ENCODE measurements around the gene KCTD3.

Gene KCTD3

DNA sequence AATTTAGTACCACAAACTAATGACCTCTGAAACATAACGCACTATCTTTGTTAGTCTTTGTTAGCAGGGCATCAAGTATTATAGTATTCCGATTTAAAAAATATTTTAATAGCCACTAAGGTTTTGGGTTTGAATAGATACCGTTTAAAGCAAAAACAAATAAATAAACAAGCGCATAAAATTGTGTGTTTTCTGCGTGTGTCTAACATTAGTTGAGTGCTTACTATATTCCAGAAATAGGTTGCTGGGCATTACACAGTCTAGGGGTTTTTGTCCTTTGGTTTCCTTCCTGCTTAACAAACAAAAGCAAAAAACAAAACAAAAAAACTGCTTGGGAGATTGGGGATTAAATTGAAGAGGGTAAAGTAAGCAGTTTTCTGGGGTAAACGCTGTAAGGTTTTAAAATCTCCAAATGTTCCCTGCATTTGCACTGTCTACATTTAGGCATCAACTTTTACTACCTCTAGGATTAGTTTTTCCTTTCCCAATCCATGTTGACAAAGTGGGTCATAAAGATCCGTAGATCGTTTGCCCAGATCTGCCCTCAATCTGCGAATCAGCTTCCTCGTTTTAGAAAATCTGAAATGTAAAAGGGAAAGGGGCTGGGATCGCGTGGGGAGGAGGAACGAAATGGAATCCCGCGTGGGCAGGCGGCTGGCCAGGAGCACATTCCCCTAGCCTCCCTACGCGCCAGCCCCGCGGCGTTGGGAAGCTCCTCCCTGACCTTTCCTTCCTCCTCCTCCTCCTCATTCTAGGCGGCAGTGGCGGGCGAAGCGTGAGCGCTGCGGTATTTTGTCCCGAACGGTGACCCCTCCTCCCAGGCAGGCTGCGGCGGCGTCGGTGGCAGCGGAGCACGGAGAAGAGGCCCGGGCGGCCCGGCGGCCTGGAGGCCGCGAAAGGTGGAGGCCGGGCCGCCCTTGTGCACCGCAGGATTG is at the start of gene KCTD3:
Gene KCTD3 (plus strand): TSS at position 749 of the 935 bp plus-strand sequence. CDS start 382 bp downstream, outside the sequence.
- ATAC-seq = peak; percentile 65
- H3K4me3 Mint-ChIP-seq = peak within 1 kb of the TSS; percentile 81
- peak; percentile 50 for DNase-seq
- H3K27me3 Mint-ChIP-seq = peaks cover 14% of the 10 kb centered on the region
- peak within 1 kb of the TSS; percentile 65 for H3K27ac Mint-ChIP-seq
- peaks cover 25% of the 10 kb centered on the region for H3K4me1 Mint-ChIP-seq
- no peaks in the 10 kb centered on the region for H3K36me3 Mint-ChIP-seq (ENCODE audit: low read depth)
- H3K9me3 Mint-ChIP-seq = no peaks in the 10 kb centered on the region

DNA sequence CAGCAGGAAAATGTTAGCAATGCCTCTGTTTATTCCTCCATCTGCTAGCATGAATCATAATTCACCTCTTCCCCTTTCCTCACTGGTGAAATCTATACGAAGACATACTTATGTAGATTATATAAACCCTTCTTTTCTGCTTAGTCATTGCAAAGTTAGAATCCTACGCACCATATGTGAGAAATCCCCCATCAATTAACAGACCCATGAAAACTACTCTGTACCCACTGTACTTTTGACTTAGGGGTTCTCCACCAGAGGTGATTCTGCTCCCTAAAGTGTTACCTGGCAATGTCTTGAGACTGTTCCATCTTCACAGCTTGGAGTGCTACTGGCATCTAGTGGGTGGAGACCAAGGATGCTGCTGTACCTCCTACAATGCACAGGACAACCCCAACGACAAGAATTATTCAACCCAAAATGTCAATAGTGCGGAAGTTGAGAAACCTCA is 49.6 kb upstream of the KCTD3 start:
- H3K9me3 Mint-ChIP-seq = peaks cover under 1% of the 10 kb centered on the region
- no peaks in the 10 kb centered on the region for H3K36me3 Mint-ChIP-seq (ENCODE audit: low read depth)
- H3K27me3 Mint-ChIP-seq = peaks cover 2% of the 10 kb centered on the region
- ATAC-seq = no peak
- DNase-seq = no peak
- no peak overlapping the region for H3K4me3 Mint-ChIP-seq
- no peaks in the 10 kb centered on the region for H3K4me1 Mint-ChIP-seq
- no peak overlapping the region for H3K27ac Mint-ChIP-seq

DNA sequence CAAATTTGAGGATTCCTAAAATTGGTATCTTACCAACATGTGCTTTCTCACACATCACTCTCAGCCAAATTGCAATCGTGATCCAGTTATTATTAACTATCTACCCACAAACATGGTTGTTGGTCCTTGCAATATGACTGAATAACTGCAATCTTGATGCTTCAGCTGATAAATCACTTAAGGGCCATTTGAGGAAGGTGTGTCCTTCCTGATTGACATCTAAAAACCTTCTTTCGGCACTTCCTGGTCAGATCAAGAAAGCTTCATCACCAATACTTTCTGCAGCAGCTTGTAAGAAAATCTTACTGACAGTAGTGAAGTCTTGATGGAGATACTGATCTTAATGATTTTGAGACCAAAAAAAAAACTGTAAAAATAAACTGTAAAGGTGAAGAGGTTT is 48.5 kb upstream of the KCTD3 start:
- H3K27ac Mint-ChIP-seq = no peak overlapping the region
- no peaks in the 10 kb centered on the region for H3K36me3 Mint-ChIP-seq (ENCODE audit: low read depth)
- DNase-seq (no peak), ATAC-seq (no peak)
- no peaks in the 10 kb centered on the region for H3K4me1 Mint-ChIP-seq
- H3K27me3 Mint-ChIP-seq = peaks cover 2% of the 10 kb centered on the region
- no peaks in the 10 kb centered on the region for H3K9me3 Mint-ChIP-seq
- no peak overlapping the region for H3K4me3 Mint-ChIP-seq

DNA sequence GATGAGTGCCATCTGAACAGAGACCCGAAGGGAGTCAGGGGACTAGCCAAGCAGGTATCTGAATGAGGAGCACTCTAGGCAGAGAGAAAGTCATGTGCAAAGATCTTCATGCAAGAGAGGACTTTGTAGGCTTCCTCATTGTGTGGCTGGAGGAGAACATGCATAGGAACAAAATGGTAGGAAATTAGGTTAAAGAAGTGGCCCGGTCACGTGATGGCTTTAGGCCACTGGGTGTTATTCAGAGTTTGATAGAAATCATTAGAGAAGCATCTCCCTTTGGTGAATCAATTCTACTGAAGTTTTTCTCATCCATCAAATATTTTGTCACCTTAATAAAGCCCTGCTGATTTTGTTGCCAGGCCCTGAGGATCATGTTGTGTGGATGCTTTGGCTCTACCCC is 45.8 kb upstream of the KCTD3 start:
- DNase-seq (no peak), ATAC-seq (no peak)
- Mint-ChIP-seq H3K4me3 (no peak overlapping the region), H3K4me1 (no peaks in the 10 kb centered on the region), H3K36me3 (ENCODE audit: low read depth) (no peaks in the 10 kb centered on the region), H3K9me3 (no peaks in the 10 kb centered on the region), H3K27me3 (peaks cover 6% of the 10 kb centered on the region), H3K27ac (no peak overlapping the region)

DNA sequence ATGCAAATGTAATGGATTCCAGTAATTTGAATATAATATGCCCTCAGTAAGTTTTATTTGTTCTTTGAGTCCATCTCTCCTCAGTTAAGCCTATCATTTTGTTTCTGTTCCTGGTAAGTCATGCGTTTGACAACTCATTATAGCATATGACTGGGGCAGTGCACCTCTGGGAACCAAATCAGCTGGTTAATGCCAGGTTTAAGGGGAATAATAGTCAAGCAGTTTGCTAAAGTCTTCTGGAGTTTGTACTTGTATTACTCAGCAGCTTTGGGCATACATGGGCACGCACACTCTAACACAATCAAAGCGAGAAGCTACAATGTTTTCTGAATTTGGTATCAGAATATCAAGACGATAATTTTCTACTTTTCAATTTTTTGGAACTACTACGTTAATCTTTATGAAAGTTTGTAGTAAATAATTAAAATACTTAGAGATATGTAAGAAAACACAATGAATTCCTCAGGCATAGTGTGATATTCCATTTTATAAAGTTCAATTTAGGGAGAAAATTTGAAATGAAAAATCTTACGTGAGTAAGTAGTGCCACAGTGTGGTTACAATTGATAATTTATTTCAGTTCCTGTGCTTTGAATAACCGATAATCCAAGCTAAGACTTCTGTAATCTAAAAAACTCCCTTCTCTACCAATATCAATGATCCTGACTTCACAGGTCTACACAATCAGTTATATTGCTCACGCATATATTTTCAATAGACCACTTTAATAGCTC is 43.8 kb upstream of the KCTD3 start:
- Mint-ChIP-seq H3K27ac (no peak overlapping the region), H3K9me3 (no peaks in the 10 kb centered on the region), H3K36me3 (ENCODE audit: low read depth) (no peaks in the 10 kb centered on the region), H3K4me1 (no peaks in the 10 kb centered on the region), H3K27me3 (peaks cover 9% of the 10 kb centered on the region), H3K4me3 (no peak overlapping the region)
- DNase-seq (no peak), ATAC-seq (no peak)

DNA sequence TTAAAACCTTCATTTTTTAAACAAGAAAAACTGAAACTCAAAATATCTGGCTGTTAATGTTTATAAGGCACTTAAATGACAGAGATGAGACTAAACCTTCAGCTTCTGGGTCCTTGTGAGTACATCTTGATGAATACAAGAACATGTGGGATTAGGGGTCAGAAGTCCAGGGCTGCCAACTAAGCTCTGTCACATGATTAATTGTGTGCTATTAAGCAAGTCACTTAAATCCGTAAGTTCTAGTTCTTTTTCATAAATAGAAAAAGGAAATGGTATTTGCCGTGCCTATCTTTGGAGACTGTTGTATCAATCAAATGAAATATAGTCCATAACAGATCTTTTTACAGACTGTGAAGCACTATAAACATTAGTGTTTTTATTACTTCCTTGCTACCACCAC is 43.2 kb upstream of the KCTD3 start:
- ATAC-seq (no peak), DNase-seq (no peak)
- H3K4me3 Mint-ChIP-seq = no peak overlapping the region
- no peaks in the 10 kb centered on the region for H3K9me3 Mint-ChIP-seq
- no peaks in the 10 kb centered on the region for H3K4me1 Mint-ChIP-seq
- peaks cover 9% of the 10 kb centered on the region for H3K27me3 Mint-ChIP-seq
- H3K27ac Mint-ChIP-seq = no peak overlapping the region
- no peaks in the 10 kb centered on the region for H3K36me3 Mint-ChIP-seq (ENCODE audit: low read depth)

DNA sequence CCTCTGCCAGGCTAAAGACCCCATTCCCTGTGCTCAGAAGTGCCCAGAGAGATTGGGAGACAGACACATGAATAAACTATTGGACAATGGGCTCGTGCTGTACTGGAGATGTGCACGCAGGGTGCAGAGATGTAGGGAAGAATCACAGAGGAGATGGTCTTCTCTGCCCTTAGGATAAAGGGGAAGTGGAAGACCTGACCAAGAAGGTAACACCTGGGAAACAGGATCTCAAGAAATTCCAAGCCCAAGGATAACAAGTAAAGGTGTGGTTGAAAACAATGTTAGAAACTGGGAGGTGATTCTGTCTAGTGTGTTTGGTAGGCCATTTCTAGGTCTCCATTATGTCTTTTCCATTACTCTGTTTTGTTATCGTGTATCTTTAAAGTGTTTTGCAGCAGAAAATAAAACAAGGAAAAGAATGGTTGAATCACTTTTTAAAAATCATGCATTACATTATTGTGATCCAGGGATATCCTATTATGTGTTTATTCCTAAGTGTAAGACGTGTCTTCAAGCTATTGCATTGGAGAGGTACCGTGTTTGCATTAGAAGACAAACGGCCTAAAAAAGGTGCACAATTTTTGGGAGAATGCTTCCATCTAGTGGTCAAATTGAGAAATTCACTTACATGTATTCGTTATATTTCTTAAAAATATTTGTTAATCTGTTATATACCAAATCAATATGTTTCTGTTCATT is 40.8 kb upstream of the KCTD3 start:
- DNase-seq (no peak), ATAC-seq (no peak)
- Mint-ChIP-seq H3K27me3 (peaks cover 9% of the 10 kb centered on the region), H3K4me1 (no peaks in the 10 kb centered on the region), H3K4me3 (no peak overlapping the region), H3K9me3 (no peaks in the 10 kb centered on the region), H3K36me3 (ENCODE audit: low read depth) (no peaks in the 10 kb centered on the region), H3K27ac (no peak overlapping the region)

DNA sequence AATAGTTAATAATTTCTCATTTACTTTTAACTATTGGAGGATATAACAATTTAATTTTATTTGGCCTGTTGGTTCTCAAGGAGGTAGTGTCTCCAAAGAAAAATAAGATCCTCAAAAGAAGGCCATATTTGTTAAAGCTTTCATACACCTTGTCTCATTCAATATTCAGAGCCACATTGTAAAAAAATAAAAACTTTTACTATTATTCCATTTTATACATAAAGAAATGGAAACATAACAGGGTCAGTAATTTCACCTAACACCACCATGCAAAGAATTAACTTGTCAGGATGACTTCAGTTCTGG is 40.3 kb upstream of the KCTD3 start:
- H3K4me1 Mint-ChIP-seq = no peaks in the 10 kb centered on the region
- no peaks in the 10 kb centered on the region for H3K36me3 Mint-ChIP-seq (ENCODE audit: low read depth)
- DNase-seq (no peak), ATAC-seq (no peak)
- H3K9me3 Mint-ChIP-seq = no peaks in the 10 kb centered on the region
- H3K27me3 Mint-ChIP-seq = peaks cover 9% of the 10 kb centered on the region
- no peak overlapping the region for H3K4me3 Mint-ChIP-seq
- no peak overlapping the region for H3K27ac Mint-ChIP-seq

DNA sequence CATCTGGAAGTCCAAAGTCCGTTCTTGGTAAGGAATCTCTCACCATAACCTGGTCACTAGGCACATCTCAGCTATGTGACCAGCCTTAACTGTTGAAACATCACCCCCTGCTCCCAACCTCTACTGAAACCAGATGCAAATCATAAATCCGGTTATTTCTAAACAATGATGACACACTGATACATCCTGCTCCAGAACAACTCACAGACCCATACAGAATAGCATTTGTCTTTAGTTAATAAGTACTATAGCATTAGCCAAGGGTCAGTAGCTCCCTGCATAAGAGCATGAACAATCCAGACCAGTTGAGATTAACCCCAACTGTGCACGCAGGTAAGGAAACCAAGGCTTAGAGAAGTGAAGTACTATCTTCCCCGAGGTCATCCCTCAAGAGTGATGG is 38.0 kb upstream of the KCTD3 start:
- no peaks in the 10 kb centered on the region for H3K9me3 Mint-ChIP-seq
- H3K4me3 Mint-ChIP-seq = no peak overlapping the region
- no peak overlapping the region for H3K27ac Mint-ChIP-seq
- H3K27me3 Mint-ChIP-seq = peaks cover 19% of the 10 kb centered on the region
- H3K4me1 Mint-ChIP-seq = no peaks in the 10 kb centered on the region
- ATAC-seq (no peak), DNase-seq (no peak)
- no peaks in the 10 kb centered on the region for H3K36me3 Mint-ChIP-seq (ENCODE audit: low read depth)

DNA sequence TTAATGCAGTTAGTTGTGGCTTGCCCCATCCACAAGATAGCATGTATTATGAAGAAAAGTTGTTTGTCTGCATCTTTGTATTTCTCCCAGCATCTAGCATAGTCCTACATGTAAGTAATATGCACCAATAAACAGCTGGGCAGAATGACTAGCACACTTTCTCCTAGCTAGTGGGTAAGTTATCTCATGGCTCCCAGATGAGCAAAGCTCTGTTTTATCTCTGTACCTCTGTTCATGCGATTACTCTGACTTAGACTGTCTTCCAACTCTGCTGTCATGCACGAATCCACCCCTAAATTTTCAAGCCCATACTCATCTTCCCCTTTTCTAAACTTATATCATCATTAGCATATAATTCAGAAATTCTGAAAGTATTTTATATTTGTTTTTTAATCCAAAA is 37.5 kb upstream of the KCTD3 start:
- no peak overlapping the region for H3K27ac Mint-ChIP-seq
- no peak for DNase-seq
- H3K36me3 Mint-ChIP-seq (ENCODE audit: low read depth) = no peaks in the 10 kb centered on the region

DNA sequence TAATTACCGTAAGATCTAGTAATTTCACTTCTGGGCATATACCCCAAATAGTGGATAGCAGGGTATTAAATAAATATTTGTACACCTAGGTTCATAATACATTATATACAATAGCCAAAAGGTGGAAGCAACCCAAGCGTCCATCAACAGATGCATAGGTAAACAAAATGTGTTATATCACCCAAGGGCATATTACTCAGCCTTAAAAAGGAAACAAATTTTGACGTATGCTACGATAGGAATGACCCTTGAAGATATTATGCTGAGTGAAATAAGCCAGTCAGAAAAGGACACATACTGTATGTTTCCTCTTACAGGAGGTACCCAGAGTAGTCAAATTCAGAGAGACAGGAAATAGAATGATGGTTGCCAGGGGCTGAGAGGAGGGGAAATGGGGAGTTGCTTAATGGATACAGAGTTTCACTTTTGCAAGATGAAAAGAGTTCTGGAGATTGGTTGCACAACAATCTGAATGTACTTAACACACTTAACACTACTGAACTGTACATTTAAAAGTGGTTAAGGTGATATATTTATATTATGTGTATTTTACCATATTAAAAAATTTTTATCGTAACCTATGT is 36.6 kb upstream of the KCTD3 start:
- peaks cover 19% of the 10 kb centered on the region for H3K27me3 Mint-ChIP-seq
- H3K27ac Mint-ChIP-seq = no peak overlapping the region
- H3K4me1 Mint-ChIP-seq = no peaks in the 10 kb centered on the region
- H3K9me3 Mint-ChIP-seq = no peaks in the 10 kb centered on the region
- ATAC-seq (no peak), DNase-seq (no peak)
- no peak overlapping the region for H3K4me3 Mint-ChIP-seq
- H3K36me3 Mint-ChIP-seq (ENCODE audit: low read depth) = no peaks in the 10 kb centered on the region

More for the DNA sequence above, 37.5 kb upstream of the KCTD3 start:
- H3K4me3 Mint-ChIP-seq = no peak overlapping the region
- H3K4me1 Mint-ChIP-seq = no peaks in the 10 kb centered on the region
- no peaks in the 10 kb centered on the region for H3K9me3 Mint-ChIP-seq
- H3K27me3 Mint-ChIP-seq = peaks cover 19% of the 10 kb centered on the region
- ATAC-seq = no peak

DNA sequence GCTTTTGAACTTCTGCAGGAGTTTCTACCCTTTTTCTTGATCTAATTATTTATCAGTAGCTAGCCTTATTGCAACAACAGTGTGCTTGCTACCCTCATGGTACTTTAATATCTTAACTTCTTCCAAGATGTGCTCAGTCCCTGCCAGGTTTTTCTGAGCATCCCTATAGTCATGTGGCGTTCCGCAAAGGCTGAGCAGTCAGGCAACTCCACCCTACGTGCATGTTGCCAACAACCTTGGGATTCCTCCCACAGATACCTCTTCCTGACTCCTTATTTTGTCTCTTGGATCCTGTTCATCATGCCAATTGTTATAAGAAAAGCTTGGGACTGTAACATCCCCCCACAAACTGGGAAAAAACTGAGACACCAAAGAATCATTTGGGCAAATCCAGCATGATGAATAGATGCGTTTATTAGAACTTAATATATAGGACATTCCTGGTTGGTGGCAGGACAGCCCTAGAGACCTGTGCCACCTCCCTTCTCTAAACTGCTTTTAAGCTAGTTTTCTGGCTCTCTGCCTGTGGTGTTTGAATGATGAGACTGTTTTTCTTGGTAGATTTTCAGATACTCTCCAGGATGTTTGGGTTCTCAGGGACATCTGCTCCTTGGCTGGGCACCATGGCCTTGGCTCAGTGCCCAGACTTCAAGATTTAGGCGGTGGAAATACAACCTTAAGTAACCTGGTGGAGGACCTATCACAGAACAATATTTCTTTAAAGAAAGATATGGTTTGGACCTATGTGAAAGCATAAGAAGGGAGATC is 27.1 kb upstream of the KCTD3 start:
- ATAC-seq (no peak), DNase-seq (no peak)
- Mint-ChIP-seq H3K36me3 (ENCODE audit: low read depth) (no peaks in the 10 kb centered on the region), H3K4me3 (no peak overlapping the region), H3K27ac (no peak overlapping the region), H3K9me3 (peaks cover 6% of the 10 kb centered on the region), H3K4me1 (no peaks in the 10 kb centered on the region), H3K27me3 (peaks cover 2% of the 10 kb centered on the region)

DNA sequence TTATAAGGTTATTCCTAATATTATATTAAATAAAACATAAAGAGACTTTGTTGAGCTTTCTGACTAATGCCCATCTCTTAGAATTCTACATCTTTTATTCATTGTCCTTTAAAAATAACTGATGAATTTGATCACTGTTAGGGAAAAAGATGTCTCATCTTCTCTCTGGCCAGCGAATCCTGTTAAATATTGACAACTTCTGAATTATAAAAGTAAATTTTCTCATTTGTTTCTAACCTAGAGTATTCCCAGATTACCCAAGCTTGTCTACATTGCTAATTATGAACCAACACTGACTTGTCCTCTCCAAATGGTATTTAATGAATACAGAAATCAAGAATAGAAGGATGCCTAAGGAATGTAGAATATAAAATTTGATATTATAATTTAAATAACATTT is 24.8 kb upstream of the KCTD3 start:
- Mint-ChIP-seq H3K4me1 (no peaks in the 10 kb centered on the region), H3K27ac (no peak overlapping the region), H3K4me3 (no peak overlapping the region), H3K9me3 (peaks cover 6% of the 10 kb centered on the region), H3K27me3 (peaks cover under 1% of the 10 kb centered on the region), H3K36me3 (ENCODE audit: low read depth) (no peaks in the 10 kb centered on the region)
- DNase-seq (no peak), ATAC-seq (no peak)

DNA sequence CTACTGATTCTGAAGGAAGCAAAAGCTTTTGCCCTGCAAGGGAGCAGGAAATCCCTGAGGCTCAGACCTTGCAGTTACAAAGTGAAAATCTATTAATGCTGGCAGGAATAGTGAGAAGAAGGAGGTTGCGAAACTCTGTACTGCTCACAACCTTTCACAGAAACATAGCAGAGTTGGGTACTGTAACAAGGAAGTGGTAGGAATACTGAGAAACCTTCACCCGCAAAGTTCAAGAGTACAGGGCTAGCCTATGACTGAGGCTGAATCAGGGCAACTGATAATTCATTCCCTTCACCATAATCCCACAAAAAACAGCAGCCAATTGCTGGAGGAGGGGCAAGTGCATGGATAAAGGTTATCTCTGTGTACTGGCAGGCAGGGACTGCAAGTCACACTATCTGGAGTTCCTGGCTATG is 23.9 kb upstream of the KCTD3 start:
- DNase-seq (no peak), ATAC-seq (no peak)
- Mint-ChIP-seq H3K27me3 (peaks cover 2% of the 10 kb centered on the region), H3K4me3 (no peak overlapping the region), H3K4me1 (no peaks in the 10 kb centered on the region), H3K36me3 (ENCODE audit: low read depth) (no peaks in the 10 kb centered on the region), H3K9me3 (peaks cover 6% of the 10 kb centered on the region), H3K27ac (no peak overlapping the region)
